ENCODE measurements around the gene VKORC1.
A peak's percentile ranks its signal among the peaks of the same experiment; 100 is the strongest.
"Not testable (repeated sequence)": the region's sequence is repeated elsewhere in the genome, so short reads cannot be mapped to it uniquely, and the experiment has no call there.

VKORC1 gene

GRCh38 chr16:31094424-31095120, at the start of gene VKORC1:
TSS of gene VKORC1 (minus strand) at chr16:31094797. CDS start at chr16:31094729, 68 bp downstream.
- DNase-seq, result peak; percentile 91

GRCh38 chr16:31143694-31144148, 49.1 kb upstream of the VKORC1 start:
- DNase-seq, result no peak

- DNase-seq, result no peak
Observed at GRCh38 chr16:31143011-31143693, 48.6 kb upstream of the VKORC1 start.

- DNase-seq, result peak; percentile 98
Observed at GRCh38 chr16:31142109-31143010, 47.8 kb upstream of the VKORC1 start.

- peak; percentile 66 for DNase-seq
Observed at GRCh38 chr16:31141489-31142108, 47.0 kb upstream of the VKORC1 start.

- not testable (repeated sequence) for DNase-seq
Observed at GRCh38 chr16:31141071-31141469, 46.5 kb upstream of the VKORC1 start.

- no peak for DNase-seq
Observed at GRCh38 chr16:31138621-31139578, 44.3 kb upstream of the VKORC1 start.

- not testable (repeated sequence) for DNase-seq
Observed at GRCh38 chr16:31136822-31137499, 42.4 kb upstream of the VKORC1 start.

- DNase-seq, result no peak
Observed at GRCh38 chr16:31136287-31136662, 41.7 kb upstream of the VKORC1 start.

GRCh38 chr16:31135535-31136286, 41.1 kb upstream of the VKORC1 start, which contains the start of gene PRSS8:
TSS of gene PRSS8 (minus strand) at chr16:31135727. CDS start at chr16:31135498, 229 bp downstream.
- DNase-seq, result no peak

GRCh38 chr16:31134625-31135534, 40.3 kb upstream of the VKORC1 start:
- no peak for DNase-seq

- no peak for DNase-seq
Observed at GRCh38 chr16:31134091-31134571, 39.5 kb upstream of the VKORC1 start.

GRCh38 chr16:31133046-31133501, 38.5 kb upstream of the VKORC1 start:
- no peak for DNase-seq

GRCh38 chr16:31132303-31132979, 37.8 kb upstream of the VKORC1 start:
- DNase-seq, result no peak

- DNase-seq, result no peak
Observed at GRCh38 chr16:31131841-31132271, 37.3 kb upstream of the VKORC1 start.

- no peak for DNase-seq
Observed at GRCh38 chr16:31131416-31131815, 36.8 kb upstream of the VKORC1 start.

- no peak for DNase-seq
Observed at GRCh38 chr16:31130899-31131298, 36.3 kb upstream of the VKORC1 start.

GRCh38 chr16:31130336-31130891, 35.8 kb upstream of the VKORC1 start:
- no peak for DNase-seq
